GM12878 (cell line): ENCODE data around the gene SCAI. TPM values are rescaled to one million over a fixed set of nuclear protein-coding genes. Genes with fewer than 3 reads are reported as not detected.

Experiments used
- ATAC-seq: fragments of 200-7000 bp; cut with Tn5 transposase; 3 replicates; pipeline ENCODE4 v1.9.1; 2020; ENCODE audit warnings: mild to moderate bottlenecking, moderate library complexity
- BruUV-seq: library from RNA; stranded (reverse); fragments of 400-500 nt; replicated peaks from 2 replicates; lab custom pipeline; 2021; lab: Mats Ljungman, UMichigan
- CTCF ChIA-PET: fragments of 300-600 bp; sonication (Branson Sonifier 250); formaldehyde crosslinking; extraction: SDS; loops from one replicate; lab custom pipeline; 2021; ENCODE audit warnings: inconsistent platforms; lab: Yijun Ruan, JAX
- POLR2A ChIA-PET: fragments of 350-600 bp; formaldehyde crosslinking; extraction: SDS; loops from one replicate; lab custom pipeline; 2021; ENCODE audit warnings: inconsistent platforms; lab: Charles Lee
- RAD21 ChIA-PET: fragments of 300-600 bp; sonication (Branson Sonifier 250); formaldehyde crosslinking; loops from one replicate; lab custom pipeline; 2023; ENCODE audit warnings: antibody characterized with exemption; ENCODE audit not compliant: unreplicated experiment; lab: Charles Lee
- SMC1A ChIA-PET: fragments of 300-600 bp; sonication (Branson Sonifier 250); formaldehyde crosslinking; loops from one replicate; lab custom pipeline; 2023; ENCODE audit not compliant: unreplicated experiment, uncharacterized antibody; lab: Charles Lee
- DNase-seq: peaks from one replicate; pipeline ENCODE4 v3.0.0-alpha.2; 2011; ENCODE audit warnings: low read depth, low spot score
- FAIRE-seq: peaks from 3 replicates; lab custom pipeline; 2011; peaks lifted over from hg19 to GRCh38; lab: Jason Lieb, UNC
- H2AFZ ChIP-seq: 2 replicates; pipeline ENCODE4 v1.6.0; 2011; ENCODE audit warnings: low read depth, low read length, control low read depth; ENCODE audit not compliant: control insufficient read depth
- H3K27ac ChIP-seq: 2 replicates; pipeline ENCODE4 v1.5.1; 2011; ENCODE audit warnings: control low read depth; ENCODE audit not compliant: control insufficient read depth, insufficient read depth
- H3K27me3 ChIP-seq, 2 experiments: replicated peaks in 1 of 2; 2 replicates each; pipeline versions ENCODE4 v1.6.0 to v1.6.1; 2011; ENCODE audit warnings: low read length in 1 of 2; ENCODE audit not compliant: control insufficient read depth in 2 of 2, insufficient read depth in 2 of 2
- H3K36me3 ChIP-seq, 2 experiments: 2 replicates each; pipeline ENCODE4 v1.5.1; 2011; ENCODE audit warnings: low read length in 1 of 2; ENCODE audit not compliant: control insufficient read depth in 2 of 2, insufficient read depth in 2 of 2
- H3K4me1 ChIP-seq: 2 replicates; pipeline ENCODE4 v1.6.1; 2011; ENCODE audit warnings: mild to moderate bottlenecking, low read length, moderate library complexity, mixed read lengths; ENCODE audit not compliant: control insufficient read depth, insufficient read depth
- H3K4me2 ChIP-seq: 2 replicates; pipeline ENCODE4 v1.6.0; 2011; ENCODE audit warnings: control low read depth; ENCODE audit not compliant: control insufficient read depth, insufficient read depth
- H3K4me3 ChIP-seq: fragments of 200-600 bp; sonication (generic); 2 replicates; pipeline ENCODE4 v1.5.1; 2016
- H3K79me2 ChIP-seq: 2 replicates; pipeline ENCODE4 v1.6.0; 2011; ENCODE audit warnings: low read length; ENCODE audit not compliant: control insufficient read depth, insufficient read depth
- H3K9ac ChIP-seq: 2 replicates; pipeline ENCODE4 v1.8.0; 2011; ENCODE audit warnings: low read length, control low read depth, mixed read lengths; ENCODE audit not compliant: control insufficient read depth, insufficient read depth
- H3K9me3 ChIP-seq: replicated peaks from 3 replicates; pipeline ENCODE4 v1.5.1; 2011; ENCODE audit warnings: mild to moderate bottlenecking, low read length; ENCODE audit not compliant: control insufficient read depth, insufficient read depth
- H4K20me1 ChIP-seq: 2 replicates; pipeline ENCODE4 v1.6.0; 2011; ENCODE audit not compliant: control insufficient read depth, insufficient read depth
- BACH1 ChIP-seq: fragments of 450-650 bp; IDR thresholded peaks from 2 replicates; pipeline ENCODE4 v1.6.1; 2017; ENCODE audit warnings: mild to moderate bottlenecking, borderline replicate concordance
- IKZF1 ChIP-seq: fragments of 450-650 bp; conservative IDR thresholded peaks from 2 replicates; pipeline ENCODE4 v1.6.1; 2017; ENCODE audit warnings: antibody characterized with exemption, mild to moderate bottlenecking
- JUNB ChIP-seq: IDR thresholded peaks from 2 replicates; pipeline ENCODE4 v1.6.1; 2016; ENCODE audit warnings: antibody characterized with exemption, mild to moderate bottlenecking
- NFXL1 ChIP-seq: fragments of 450-650 bp; IDR thresholded peaks from 2 replicates; pipeline ENCODE4 v1.6.1; 2017; ENCODE audit warnings: antibody characterized with exemption, mild to moderate bottlenecking, borderline replicate concordance
- NR2C1 ChIP-seq: fragments of 450-650 bp; IDR thresholded peaks from 2 replicates; pipeline ENCODE4 v1.6.1; 2017; ENCODE audit warnings: antibody characterized with exemption, mild to moderate bottlenecking, moderate library complexity
- RUNX3 ChIP-seq: IDR thresholded peaks from 2 replicates; pipeline ENCODE4 v1.6.1; 2012; ENCODE audit warnings: low read length, inconsistent platforms
- SKIL ChIP-seq: fragments of 450-650 bp; IDR thresholded peaks from 2 replicates; pipeline ENCODE4 v1.6.1; 2017; ENCODE audit warnings: mild to moderate bottlenecking, low read depth, inconsistent platforms; ENCODE audit not compliant: poor library complexity, severe bottlenecking
- WGBS: methylation state at CpG from one replicate; pipeline ENCODE4 v1.1.6; 2016; ENCODE audit warnings: low lambda C conversion rate; ENCODE audit not compliant: insufficient replicate concordance, insufficient coverage; ENCODE audit errors: missing lambda C conversion rate; 5-methylcytosine and 5-hydroxymethylcytosine counted together
- in situ Hi-C: fragments of 300-500 bp; cut with MboI; formaldehyde crosslinking; loops from 9 replicates; pipeline ENCODE4 v1.14.3; 2018; ENCODE audit warnings: mixed read lengths
- intact Hi-C: fragments of 100-400 bp; cut with micrococcal nuclease; formaldehyde crosslinking; loops from one replicate; pipeline ENCODE4 v1.14.2; 2022; ENCODE audit not compliant: unreplicated experiment
- polyA plus RNA-seq, 11 experiments: library from polyadenylated mRNA; depleted of rRNA in 4 of 11; unstranded in 6 of 11; stranded (reverse) in 5 of 11; fragments of >200 nt; fragmentation: Nextera tagmentation in 4 of 11; fragmentation: Illumina TruSeq in 1 of 11; extraction: Ambion mirVana in 4 of 11; extraction: Trizol in 1 of 11; gene quantifications; 1 replicate in 1 of 11; 2 replicates in 10 of 11; pipeline versions ENCODE4 v1.2.1 to v1.2.3, GENCODE V29; 2011 to 2016; ENCODE audit warnings: inconsistent platforms in 2 of 11, missing spikeins in 2 of 11, low read depth in 1 of 11
- total RNA-seq, 4 experiments: library from RNA; depleted of rRNA in 3 of 4; stranded (reverse); fragments of >200 nt in 3 of 4; fragmentation: Illumina TruSeq in 1 of 4; extraction: Trizol in 1 of 4; gene quantifications; 2 replicates each; pipeline versions ENCODE4 v1.2.1 to v1.2.3, GENCODE V29; 2013 to 2021
- TF ChIP-seq, protein P1 (sequence below): IDR thresholded peaks from 2 replicates; pipeline ENCODE4 v1.6.1; 2012; ENCODE audit warnings: mild to moderate bottlenecking, low read depth, low read length

SCAI gene
- total and polyA plus RNA-seq, 10 of the 15 experiments (the other 5 are each of a cell fraction or from before 2014, with no cell fraction given) = 0.52 to 8.8 (median 5.1) TPM

DNA sequence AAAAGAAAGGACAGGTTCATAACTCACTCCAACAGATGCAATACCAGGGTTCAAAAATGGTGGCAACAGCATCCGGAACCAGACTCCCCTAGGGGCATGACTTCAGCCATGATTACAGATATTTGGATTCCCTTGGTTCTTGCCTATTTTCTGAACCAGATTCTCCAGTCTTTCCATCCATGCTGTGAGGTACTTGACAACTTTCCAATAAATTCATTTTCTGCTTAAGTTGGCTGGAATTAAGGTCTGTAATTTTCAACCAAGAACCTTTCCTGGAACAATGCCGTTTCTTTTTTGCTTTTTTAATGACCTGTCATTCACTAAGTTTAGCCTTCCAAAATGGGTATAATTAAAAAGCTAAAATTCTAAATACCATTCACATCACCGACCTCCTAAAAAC, 52.2 kb downstream of the SCAI start:
- Histone ChIP-seq H3K4me1 (no peaks in the 10 kb centered on the region), H4K20me1 (no peaks in the 10 kb centered on the region), H3K4me3 (no peak overlapping the region), H2AFZ (no peak overlapping the region), H3K36me3 (no peaks in the 10 kb centered on the region), H3K9me3 (no peaks in the 10 kb centered on the region), H3K27me3 (no peaks in the 10 kb centered on the region), H3K79me2 (no peaks in the 10 kb centered on the region), H3K4me2 (no peak overlapping the region), H3K9ac (no peak overlapping the region), H3K27ac (no peak overlapping the region)
- CTCF ChIA-PET = no interaction called here
- no peak for TF ChIP-seq IKZF1
- no peak for TF ChIP-seq SKIL
- no peak for ATAC-seq
- SMC1A ChIA-PET = interaction anchor here (1.2 kb wide), 1 partner anchor 10 kb away, joined by 3 read pairs; no protein-coding TSS in a partner anchor
- no peak for FAIRE-seq
- intact Hi-C loops (no loop called here), in situ Hi-C loops (no loop called here)
- no peak for DNase-seq
- 83% methylated on average over 3 of the region's 3 CpGs for WGBS
- POLR2A ChIA-PET = no interaction called here
- no TSS peak for BruUV-seq
- RAD21 ChIA-PET = no interaction called here

- Histone ChIP-seq H3K9me3 (no peaks in the 10 kb centered on the region; the same call in 2 of the 3 replicates), H2AFZ (no peak overlapping the region), H3K4me3 (no peak overlapping the region), H3K79me2 (no peaks in the 10 kb centered on the region), H3K36me3 (no peaks in the 10 kb centered on the region), H3K9ac (no peak overlapping the region), H3K4me1 (no peaks in the 10 kb centered on the region), H3K27me3 (no peaks in the 10 kb centered on the region), H3K4me2 (no peak overlapping the region), H4K20me1 (no peaks in the 10 kb centered on the region), H3K27ac (no peak overlapping the region)
- SMC1A ChIA-PET = interaction anchor here (0.6 to 1.5 kb wide), 4 partner anchors 19 to 1157 kb away, joined by 3 to 4 read pairs (median 3); no protein-coding TSS in a partner anchor
- DNase-seq (peak; percentile 5), FAIRE-seq (no peak), ATAC-seq (peak; percentile 69)
- RAD21 ChIA-PET = no interaction called here
- in situ Hi-C loops = no loop called here
- CTCF ChIA-PET = interaction anchor here (0.7 to 1.2 kb wide), 2 partner anchors 12 to 236 kb away, joined by 3 read pairs; no protein-coding TSS in a partner anchor
- TF ChIP-seq RUNX3 (peak; percentile 49; the same call in 1 of the 2 replicates), JUNB (peak; percentile 29; the same call in 1 of the 2 replicates), BACH1 (no peak), NR2C1 (no peak), NFXL1 (no peak)
- TF ChIP-seq, protein P1, sequence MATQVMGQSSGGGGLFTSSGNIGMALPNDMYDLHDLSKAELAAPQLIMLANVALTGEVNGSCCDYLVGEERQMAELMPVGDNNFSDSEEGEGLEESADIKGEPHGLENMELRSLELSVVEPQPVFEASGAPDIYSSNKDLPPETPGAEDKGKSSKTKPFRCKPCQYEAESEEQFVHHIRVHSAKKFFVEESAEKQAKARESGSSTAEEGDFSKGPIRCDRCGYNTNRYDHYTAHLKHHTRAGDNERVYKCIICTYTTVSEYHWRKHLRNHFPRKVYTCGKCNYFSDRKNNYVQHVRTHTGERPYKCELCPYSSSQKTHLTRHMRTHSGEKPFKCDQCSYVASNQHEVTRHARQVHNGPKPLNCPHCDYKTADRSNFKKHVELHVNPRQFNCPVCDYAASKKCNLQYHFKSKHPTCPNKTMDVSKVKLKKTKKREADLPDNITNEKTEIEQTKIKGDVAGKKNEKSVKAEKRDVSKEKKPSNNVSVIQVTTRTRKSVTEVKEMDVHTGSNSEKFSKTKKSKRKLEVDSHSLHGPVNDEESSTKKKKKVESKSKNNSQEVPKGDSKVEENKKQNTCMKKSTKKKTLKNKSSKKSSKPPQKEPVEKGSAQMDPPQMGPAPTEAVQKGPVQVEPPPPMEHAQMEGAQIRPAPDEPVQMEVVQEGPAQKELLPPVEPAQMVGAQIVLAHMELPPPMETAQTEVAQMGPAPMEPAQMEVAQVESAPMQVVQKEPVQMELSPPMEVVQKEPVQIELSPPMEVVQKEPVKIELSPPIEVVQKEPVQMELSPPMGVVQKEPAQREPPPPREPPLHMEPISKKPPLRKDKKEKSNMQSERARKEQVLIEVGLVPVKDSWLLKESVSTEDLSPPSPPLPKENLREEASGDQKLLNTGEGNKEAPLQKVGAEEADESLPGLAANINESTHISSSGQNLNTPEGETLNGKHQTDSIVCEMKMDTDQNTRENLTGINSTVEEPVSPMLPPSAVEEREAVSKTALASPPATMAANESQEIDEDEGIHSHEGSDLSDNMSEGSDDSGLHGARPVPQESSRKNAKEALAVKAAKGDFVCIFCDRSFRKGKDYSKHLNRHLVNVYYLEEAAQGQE = no peak
- BruUV-seq = no TSS peak
- POLR2A ChIA-PET = interaction anchor here (0.6 kb wide), 1 partner anchor 11 kb away, joined by 3 read pairs; no protein-coding TSS in a partner anchor
- intact Hi-C loops = no loop called here
These were observed 54.0 kb downstream of the SCAI start for GRCh38 chr9:125089331-125089730.
